D341Med (cell line): Measurements from ENCODE around the gene CCDC182.

Experiments
- DNase-seq: peaks from one replicate; pipeline ENCODE4 v3.0.0; 2012; ENCODE audit warnings: low spot score

The CCDC182 gene

DNA sequence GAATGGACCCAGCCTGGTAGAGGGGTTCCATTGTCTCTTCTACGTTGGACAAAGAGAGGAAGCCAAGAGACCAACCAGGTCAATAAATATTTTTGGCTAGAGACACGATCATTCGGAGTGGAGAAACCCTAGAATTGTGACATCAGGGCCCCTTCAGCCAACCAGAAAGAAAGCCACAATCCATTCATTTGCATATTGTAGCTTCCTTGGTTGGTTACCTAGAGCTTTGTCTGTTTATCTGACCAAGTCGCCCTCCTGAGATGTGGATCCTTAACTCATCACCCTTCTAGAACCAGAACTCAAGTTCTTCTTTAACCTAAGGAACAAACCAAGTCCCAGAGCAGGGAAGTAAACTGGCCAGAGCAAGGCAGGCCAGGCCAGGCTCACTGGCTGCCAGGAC is at the start of gene CCDC182:
Gene CCDC182 (minus strand): TSS at position 58 of the 400 bp plus-strand sequence. CDS start 27 bp downstream, at position 31.
- DNase-seq = no peak

DNA sequence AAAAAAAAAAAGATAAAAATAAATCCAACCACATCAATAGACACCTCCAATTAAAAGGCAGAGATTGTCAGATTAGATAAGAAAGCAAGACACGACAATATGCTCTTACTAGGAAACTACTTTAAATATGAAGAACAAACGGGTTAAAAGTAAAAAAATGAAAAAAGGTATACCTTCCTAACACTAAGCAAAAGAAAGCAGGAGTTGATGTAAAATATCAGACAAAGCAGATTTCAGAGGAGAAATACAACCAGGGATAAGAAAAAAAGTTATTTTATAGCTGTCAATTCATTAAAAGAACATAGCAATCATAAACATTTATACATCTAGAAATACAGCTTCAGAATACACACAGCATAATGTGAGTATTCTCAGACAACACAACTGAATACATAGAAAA is 49.7 kb upstream of the CCDC182 start:
- DNase-seq = no peak

DNA sequence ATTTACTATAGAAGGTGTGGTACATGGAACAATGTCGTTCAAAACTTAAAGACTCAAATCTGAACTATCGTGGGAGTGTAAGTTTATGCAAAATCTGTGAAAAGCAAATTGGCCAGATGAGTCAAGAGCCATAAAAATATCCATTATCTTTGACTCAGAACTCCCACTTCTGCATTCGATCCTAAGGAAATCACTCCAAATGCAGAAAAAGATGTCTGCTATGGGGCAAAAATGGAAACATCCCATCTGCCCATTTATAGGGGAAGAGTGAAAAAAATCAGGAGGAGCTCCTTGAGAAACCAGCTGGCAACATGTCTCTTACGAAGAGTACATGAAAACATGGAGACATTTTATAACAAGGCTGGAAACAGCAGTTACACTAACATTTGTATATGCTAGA is 43.6 kb upstream of the CCDC182 start:
- DNase-seq = no peak

DNA sequence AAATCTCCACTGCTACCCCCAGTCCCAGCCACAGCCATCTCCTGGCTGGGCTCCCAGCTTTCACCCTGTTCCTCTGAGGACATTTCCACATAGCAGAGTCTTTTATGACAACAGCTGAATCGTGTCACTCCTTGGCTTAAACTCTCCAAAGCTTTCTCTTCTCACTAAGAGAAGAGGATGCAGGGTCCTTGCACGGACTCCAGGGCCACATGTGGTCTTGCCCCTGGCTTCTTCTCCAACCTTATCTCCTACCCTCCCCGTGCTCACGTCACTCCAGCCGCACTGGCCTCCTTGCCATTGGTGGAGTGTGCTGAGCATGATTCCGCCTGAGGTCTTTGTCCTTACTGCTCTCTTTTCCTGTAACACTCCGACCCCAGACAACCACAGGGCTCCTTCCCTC is 39.9 kb upstream of the CCDC182 start:
- no peak for DNase-seq

DNA sequence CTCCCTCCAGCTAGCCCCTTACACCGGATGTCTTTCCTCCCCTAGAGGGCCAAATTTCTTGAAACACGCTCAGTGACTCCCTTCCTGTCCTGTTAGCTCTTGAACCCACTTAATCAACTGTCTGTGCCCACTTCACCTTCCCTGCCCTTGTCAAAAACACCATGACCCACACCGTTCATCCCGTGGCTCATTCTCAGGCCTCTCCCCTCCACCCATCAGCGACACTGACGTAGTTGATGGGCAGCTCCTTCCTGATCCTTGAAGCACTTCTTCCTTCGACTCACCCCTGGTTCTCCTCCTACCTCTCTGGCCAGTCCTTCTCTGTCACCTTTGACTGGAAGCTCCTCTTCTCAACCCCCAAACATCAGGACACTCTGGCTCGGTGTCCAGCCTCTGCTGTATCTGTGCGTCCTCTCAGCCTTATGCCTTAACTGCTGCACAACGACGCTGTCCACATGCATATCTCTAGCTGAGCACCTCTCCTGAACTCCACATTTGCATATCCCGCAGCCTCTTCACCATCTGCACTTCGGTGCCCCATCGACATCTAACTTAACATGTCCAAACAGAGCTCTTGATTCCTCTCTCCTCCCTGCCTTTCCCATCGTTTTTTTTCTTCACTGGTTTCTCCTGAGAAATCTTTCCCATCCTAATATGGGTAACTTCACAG is 39.3 kb upstream of the CCDC182 start:
- no peak for DNase-seq

DNA sequence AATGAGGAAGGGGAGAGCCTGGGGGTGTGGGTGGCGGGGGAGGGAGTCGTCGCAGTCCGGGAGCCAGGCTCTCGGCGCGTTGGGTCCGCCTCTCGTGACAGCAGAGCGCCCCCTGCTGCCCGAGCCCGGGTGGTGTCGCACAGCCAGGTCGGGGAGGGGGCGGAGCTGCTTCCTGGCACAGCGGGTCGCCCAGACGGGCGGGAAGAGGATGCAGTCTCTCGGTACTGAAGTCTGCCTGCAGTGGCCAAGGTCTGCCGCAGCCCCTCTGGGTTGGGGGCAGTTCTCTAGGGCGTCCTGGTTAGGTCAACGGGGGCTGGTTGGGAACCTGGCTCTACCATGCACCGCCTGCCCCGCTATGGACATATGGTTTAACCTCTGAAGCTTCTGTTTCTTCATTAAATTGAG is 38.2 kb upstream of the CCDC182 start:
- DNase-seq = peak; percentile 100

DNA sequence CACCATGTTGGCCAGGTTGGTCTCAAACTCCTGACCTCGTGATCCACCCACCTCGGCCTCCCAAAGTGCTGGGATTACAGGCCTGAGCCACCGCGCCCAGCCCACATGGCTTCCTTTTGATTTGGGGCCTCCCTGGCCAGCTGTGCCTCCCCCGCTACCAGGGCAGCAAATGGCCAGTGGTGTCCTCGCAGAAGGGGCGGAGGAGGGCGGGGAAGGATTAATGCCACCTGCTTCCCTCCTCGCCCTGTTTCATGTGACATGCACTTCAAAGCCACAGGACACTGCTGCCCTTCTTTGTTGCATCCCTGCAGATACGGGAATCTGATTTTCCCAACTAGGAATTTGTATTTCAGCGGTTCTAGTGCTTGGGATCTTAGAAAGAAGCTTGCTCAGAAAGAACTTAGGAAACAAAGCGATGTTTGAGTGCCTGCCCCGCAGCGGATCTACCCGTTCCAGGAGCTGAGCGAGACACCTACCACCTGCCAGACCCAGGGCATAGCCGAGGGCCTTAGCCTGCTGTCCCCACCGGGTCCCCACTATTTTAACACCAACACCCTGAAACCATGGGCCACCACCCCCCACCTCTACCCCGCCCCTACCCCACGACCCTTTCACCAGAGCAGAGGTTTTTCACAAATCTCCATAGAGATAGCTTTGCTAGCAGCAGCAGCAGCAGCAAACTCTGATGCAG is 37.7 kb upstream of the CCDC182 start:
- no peak for DNase-seq

DNA sequence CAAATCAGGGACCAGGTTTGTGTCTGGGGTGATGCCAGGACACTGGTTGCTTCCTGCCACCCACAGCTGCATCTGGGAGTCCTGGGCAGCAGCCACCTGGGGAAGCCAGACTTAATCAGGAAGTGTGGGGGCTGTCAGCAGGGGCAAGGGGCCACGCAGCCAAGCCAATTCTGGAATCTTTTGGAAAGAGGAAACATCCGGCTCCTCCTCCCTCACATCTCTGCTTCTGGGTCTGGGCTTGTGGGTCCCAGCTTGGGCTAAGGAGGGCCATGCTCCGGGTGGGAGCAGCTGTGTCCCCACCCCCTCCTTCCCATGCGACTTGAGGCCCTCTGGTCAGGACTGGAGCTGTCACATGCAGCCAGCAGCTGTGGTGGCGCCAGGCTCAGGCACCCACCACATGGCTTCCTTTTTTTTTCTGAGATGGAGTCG is 37.0 kb upstream of the CCDC182 start:
- DNase-seq = no peak

DNA sequence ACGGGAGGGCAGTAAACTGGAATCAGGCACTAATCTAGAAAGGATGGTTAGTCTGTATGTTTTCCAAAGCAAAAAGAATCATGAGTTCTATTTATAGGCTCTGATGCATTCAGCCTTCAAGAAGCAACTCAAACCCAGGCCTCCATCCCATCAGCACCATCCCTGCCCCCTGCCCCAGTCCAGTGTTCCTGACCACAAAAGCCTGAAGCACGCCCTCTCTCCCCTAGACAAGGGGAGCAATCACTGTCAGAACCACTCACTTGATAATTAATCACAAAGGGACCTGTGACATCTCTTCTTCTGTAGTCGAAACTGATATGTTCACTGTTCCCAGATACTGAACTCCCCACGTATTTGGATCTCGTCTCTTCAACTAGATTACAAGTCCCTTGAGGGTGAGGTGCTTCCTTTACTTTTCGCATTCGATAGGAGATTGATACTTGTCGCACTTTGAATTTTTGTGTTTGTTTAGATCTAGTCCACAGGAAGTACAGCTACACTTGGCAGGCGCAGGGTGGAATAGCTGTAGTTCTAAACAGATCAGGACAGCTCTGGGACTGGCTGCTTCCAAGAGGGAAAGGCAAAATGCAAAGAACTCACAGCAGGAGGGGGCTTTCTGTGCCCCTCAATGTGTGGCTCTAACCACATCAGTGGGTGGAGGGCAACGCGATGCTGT is 36.4 kb upstream of the CCDC182 start:
- no peak for DNase-seq

DNA sequence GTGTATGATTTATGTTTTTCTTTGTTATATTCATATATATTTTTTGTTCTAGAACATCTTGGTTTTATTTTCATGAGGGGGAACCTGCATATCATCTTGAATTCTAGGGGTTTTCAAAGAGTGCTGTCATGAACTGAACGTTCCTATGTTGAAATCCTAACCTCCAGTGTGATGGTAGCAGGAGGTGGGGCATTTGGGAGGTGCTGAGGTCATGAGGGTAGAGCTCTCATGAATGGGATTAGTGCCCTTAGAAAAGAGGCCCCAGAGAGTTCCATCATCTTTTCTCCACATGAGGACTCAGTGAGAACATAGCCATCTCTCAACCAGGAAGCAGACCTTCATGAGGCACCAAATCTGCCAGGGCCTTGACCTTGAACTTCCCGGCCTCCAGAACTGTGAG is 34.6 kb upstream of the CCDC182 start:
- no peak for DNase-seq

DNA sequence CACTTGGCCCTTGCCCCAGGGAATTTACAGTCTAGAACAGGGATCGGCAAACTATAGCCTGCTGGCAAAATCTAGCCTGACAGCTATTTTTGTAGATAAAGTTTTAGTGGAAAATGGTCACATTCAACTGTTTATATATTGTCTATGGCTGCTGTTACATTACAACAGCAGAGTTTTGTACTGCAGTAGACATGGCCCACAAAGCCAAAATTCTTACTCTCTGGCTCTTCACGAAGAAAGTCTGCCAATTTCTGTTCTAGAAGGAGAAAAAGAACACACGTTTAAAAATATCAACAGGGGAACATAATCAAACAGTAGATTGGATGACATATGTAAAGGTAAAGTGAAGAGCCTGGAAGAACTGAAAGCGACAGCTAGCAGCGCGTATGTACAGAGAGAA is 33.2 kb upstream of the CCDC182 start:
- DNase-seq = no peak

DNA sequence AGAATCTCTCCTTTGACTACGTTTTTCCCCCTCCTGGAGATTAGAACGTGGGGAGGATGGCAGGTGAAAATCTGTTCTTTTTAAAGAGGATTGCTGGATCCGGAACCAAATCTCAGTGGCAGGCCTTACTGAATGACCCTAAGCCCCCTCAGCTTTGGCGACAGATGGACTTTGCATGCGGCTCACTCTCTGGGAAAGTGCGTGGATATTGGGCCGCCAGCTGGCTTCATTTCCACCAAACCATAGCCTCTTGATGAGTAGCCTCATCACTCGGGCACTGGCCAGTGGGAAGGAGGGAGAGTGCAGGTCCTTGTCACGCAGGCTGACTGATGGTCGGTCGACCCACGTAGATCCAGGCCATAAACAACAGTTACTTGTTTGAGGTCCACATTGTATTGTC is 31.3 kb upstream of the CCDC182 start:
- no peak for DNase-seq

DNA sequence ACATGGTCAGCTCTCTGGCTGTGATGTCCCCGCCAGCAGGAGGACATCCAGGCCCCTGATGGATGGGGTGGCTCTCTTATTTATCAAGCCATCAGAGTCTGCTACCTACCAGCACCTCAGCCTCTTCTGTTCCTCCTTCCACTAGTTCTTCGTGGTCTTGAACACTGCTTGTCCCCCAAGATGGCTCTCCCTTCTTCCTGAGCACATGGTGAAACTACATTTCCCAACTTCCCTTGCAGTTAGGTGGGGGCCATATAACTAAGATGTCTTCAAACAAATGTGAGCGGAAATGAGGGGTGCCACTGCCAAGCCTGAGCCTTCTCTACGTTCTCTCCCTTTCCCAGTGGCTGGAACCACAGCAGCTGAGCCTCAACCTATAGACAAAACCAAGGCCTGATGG is 29.8 kb upstream of the CCDC182 start:
- no peak for DNase-seq

DNA sequence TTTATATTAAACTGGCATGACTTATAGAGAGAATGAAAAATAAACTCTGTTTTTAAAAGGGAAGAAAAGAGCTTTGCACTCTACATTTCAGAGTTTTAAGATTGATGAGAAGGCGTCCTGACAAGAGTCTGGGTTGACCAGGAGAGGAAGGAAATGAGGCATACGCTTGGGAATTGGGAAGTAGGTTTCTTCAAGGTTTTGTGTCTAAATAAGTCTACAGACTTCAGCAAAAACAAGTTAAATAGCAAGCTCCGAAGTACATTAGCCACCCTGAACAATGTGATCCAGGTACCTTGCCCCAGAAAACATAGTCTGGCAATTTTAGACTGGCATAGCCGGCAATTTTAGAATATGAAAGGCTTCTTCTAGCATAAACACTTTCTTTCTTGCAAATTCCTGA is 28.5 kb upstream of the CCDC182 start:
- no peak for DNase-seq

DNA sequence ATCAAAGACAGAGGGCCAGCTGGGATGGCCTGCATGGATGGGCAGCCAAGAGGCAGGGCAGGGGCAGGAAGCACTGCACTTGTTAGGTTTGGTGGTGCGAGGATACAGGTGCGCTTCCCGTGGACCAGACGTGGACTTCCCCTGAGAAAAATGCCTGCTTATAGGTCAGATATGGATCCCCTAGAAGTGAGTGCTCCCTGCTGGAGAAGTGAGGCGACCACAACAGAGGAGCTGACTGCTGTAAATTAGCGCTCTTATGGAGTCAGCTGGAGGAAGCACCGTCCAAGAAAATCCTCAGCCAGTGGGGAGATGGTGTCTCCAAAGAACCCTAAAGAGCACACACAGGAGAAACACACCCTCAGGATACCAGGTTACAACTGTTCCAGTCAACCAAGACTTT is 27.7 kb upstream of the CCDC182 start:
- no peak for DNase-seq

DNA sequence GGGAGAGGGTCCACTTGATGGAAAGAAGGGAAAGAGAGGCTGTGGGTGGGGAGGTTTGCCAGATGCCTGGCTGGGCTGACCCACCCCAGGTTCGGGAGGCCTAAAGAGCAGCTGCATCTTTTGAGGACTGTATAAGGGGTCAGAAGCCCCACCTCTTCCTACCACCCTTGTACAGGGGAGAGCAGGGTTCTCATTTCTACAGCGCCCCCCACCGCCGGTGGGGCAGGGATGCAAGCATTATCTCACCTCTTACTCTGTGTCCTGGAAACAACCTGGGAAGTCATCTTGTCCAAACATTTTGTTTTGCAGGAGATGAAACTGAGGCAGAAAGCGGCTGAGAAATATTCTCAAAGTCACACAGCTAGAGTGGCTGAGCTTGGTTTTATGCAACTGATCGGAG is 22.5 kb upstream of the CCDC182 start:
- DNase-seq = no peak

DNA sequence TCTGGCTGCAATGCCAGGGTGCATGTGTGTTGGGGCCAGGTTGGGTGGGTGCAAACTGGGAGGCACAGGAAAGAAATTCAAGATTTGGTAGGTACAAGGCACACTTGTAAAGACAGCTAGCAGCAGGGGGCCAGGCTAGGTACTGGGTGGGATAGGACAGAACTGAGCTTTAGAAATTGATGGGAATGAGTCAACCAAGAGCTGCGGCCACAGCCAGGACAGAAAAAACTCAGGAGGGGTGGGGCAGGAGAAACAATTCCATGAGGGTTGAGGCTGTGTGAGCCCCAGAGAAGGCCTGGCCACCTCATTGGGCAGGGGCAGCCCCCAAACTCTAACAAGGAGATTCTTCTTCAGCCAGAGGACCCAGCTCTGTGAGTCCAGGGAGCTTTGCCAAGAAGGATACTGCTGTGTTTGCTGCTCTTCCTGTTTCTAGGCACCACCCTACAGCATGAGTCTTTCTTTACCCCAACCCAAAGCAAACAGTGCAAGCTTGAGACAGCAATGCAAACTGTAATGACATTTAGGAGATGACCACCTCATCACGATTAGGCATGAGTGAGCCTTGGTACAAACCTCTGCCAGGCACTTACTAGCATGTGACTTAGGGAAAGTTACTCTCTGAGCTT is 21.3 kb upstream of the CCDC182 start:
- no peak for DNase-seq

DNA sequence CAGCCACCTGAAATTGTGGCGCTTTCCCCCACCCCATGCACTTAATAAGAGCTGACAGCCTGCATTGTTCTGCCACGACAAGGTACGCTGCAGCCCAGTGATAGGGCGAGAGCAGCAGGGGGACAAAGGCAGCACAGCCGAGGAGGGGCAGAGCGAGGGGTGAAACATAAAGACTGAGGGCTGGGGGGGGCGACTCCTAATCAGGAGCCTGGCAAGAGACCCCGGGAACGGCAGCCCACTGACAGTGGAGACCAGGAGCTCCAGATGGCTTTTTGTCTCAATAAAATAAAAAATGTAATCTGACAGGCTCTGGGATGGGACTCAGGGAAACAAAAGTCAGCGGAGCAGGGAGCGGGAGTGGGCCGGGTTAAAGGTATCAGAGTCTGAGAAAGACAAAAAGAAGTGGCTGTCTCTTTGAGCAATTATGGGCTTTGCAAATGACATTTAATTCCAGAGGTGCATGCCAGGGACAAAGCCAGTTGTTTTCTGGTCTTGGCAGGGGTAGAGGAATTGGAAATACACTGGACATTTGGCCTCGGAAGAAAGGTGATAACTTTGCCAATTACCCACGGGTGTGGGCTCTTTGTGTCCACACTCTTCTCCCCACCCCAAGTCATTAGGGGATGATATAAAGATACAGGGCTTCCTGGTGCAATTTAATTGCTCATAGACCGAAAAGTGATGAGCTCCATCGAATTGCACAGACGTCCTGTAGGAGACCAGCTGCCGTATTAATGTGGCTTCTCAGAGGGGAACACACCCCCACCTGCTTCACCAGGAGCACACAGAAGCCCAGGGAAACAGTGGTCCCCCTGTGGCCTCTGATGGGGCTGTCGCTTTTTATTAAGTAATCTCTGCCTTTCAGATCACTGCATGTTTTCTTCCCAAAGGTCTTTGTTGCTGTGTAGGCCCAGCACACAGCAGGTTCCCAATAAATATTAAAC is 17.6 kb upstream of the CCDC182 start:
- DNase-seq = no peak

DNA sequence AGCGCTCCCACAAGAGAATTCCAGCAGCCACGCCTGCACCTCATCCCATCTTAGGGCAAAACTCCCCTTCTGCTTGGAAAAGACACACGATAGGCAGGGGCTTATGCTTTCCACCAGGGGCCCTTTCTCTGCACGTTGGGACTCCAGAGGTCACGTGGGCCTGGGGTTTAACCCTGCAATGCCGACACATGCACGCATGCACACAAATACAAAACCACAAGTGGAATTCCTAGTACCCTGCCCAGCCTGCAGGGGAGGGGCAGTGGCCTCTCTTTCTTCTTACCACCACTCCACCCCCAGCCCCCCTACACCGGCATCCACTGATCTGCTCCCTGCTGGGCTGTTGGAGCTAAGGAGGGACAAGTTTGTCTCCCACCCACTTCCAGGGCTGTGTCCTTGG is 16.8 kb upstream of the CCDC182 start:
- DNase-seq = no peak

DNA sequence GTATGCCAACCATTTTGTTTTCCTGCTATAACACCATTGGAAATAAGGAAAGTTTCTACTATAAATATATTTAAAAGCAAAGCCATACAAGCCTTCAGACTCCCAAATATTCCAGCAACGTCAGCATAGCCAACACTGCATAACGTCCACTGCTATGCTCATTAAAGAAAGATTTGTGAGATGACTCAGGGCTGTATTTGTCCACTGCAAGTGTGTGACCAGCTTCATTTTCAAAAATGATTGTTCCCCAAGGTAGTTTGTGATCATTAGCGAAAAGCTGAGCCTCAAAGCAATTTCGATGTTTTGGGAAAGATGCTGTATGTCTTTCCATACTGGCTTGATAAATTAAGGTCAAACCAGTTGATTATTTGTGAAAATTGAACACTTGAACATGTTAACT is 14.9 kb upstream of the CCDC182 start:
- DNase-seq = no peak

DNA sequence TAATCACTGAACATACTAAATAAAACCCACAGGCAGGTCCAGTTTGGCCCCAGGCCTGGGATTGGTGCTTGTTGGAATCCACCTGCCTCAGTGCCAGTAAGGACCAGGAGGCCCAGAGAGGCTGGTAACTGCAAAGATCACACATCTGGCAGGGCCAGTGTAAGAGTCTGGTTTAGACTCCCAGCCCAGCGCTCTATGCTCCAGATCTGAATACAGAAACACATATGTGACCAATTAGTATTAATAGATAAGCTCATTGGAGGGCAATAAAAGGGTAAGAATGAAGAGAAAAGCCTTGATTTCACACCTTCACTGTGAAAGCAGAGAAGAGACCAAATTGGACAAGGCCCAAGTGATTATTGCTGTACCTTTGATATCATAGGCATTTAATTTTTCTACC is 13.6 kb upstream of the CCDC182 start:
- DNase-seq = no peak

DNA sequence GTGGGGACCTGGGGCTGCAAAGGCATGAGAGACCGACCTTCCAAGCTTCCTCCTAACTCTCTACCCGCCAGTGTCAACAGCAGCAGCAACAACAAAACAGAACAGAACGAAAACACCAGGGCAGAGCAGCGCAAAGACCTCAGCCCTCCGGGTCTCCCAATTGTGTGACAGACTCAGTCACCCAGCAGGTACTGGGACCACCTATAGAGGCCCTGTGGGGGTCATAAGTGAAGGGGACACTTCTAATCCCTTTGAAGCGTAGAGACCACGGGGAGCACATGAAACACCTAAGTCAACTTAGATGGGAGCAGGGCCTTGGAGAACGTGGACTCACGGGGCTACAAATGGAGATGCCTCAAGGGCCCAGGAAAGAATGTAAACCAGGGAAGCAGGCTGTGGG is 12.6 kb upstream of the CCDC182 start:
- no peak for DNase-seq
